Stimulated activated CD8-positive, alpha-beta memory T cell treated with anti-CD3 and anti-CD28 coated beads, Interleukin-15, amount 100 ng/mL, for 1 hour (primary cell): ENCODE data around the gene PAPPA.

Source experiments
- DNase-seq: peaks from one replicate; pipeline ENCODE4 v3.0.0-alpha.2; 2020; ENCODE audit warnings: low read depth

Gene PAPPA

DNA sequence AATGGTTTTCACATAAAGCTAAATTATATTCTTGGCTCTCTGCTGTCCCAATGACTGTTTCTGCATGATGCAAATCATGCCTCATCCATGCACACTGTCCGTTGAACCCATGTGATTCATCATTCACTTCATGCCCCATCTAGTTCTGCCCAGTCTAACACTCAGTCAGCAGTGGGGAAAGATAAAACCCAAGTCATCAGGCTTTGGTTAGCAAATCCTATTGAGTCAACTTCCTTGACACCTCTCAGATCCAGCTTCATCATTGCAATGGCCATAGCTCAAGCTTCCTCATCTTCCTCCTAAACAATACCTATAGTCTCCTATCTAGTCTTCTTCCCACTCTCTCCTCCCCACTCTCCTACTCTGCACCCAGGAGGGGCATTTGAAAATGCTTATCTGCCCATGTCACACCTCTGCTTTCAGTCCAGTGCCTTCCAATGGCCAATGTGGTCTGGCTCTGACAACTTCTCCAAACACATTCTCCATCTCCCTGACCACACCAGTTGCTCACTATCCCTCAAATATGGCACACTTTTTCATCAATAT, 267.5 kb downstream of the PAPPA start:
- no peak for DNase-seq

DNA sequence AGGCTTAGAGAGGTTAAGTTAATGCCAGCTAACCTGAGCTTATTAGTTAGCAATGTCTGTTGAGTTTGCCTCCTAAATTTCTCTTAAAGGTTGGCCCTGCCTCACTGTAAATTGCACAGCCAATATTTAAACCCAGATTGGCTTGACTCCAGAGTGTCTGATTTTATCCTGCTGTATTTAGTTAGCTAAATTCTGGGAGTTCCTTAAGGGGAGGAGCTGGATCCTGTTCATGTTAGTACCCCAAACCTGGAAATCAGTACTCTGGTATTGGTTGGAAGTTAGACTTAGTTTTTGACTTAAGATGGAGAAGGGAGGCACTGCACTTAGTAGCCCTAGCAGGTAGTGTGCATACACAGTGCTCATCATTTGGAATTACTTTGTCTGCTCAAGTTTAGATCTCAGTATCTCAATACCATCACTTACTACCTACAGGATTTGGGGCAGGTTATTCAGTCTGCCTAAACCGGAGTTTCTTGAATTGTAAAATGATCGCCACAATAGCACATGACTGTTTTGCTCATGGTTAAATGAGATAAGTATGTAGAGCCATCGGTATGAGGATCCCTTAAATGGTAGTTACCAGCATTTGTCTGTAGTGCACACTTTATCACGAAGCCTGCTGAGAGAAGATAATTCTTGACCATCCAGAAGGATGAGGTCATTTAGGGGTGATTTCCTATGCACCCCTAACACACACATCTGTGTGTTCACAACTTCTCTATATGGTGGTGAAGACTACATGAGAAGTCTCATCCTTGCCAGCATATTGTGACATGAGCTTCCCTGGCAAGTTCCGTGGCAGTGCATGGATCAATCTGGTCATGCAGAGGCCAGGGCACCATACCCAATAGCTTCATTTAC, 268.8 kb downstream of the PAPPA start:
- no peak for DNase-seq

DNA sequence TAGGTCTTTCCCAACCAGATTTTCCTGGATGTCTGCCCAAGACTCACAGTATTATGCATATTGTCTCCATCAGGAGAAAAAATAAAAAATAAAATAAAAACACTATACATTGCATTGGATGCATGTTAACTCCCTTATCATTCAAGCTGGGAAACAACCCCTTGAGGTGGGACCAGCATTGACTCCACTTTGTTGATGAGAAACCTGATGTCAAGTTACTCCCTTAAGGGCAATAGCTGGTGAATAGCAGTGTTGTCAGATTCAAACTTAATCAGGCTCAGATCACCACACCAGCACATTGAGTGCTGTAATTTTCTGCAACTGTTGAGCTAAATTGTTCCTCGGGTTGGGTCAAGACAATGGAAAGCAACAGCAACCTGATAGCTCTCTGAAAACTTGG, 269.6 kb downstream of the PAPPA start:
- no peak for DNase-seq

DNA sequence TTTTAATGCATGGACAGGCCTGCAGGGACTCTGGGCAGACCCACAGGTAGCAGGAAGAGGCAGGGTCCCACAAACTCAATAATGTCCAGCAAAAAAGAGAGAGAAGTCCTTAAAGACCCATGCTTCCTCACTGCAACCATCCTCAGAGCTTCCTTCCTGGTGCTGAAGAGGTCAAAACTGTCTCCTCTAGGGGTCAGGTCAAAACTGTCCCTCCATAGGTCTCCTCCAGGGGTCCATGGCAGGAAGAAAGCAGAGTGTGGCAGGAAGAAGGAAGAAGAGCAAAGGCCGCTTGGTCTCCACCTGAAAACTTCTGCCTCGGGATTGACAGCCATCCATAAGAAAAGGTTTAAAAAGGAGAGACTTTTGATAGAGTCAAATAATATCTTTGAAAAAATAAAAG, 271.7 kb downstream of the PAPPA start:
- no peak for DNase-seq

DNA sequence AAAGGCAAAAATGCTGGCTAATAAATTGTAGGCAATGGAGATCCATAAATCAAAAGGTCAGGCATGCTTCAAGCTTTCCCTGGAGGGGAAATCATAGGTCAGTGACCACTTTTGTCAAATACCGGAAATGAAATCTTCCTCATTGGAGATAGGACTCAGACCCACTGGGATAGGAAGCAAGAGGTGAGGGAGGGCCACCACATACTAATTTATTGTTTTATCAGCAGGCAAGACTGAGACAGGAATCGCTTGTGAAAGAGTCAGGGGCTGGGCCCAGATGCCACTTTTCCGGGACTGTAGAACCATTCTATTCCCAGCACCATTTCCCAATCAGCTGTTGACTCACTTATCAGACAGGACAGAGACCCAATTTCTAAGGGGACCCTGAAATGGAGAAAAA, 277.3 kb downstream of the PAPPA start:
- DNase-seq: no peak

DNA sequence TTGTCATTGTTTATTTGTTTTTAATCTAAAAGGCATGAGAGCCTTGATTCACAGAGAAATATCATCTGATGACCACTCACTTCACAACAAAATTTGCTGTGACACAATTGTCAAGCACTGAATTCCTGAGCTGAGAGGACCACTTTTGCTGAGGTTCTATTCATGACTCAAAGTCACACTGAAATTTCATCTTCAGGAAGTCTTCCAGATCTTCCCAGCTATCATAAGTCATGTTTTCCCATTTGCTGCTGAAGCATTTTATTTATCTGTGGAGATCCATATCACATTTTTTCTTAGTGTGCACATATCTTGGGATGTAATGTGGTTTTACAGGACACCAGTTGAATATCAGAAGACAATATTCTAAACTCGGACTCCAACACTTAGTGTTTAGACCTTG, 278.5 kb downstream of the PAPPA start:
- no peak for DNase-seq

DNA sequence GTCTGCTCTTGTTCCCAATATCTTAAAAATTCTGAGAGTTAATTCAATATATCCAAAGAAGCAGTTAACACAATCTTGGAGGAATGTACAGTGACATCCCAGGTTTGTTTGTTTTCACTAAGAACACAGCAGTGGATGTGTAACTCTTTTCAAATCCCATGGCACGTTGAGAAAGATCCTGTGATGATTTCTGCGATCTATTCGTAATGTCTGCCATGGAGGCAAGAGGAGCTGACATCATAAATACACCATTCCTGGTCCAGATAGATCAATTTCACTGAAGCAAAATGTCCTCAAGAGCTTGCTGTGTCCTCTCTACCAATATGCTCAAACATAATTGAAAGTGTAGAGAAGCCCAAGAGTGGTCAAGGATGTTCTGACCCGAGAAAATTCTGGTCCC, 280.7 kb downstream of the PAPPA start:
- no peak for DNase-seq

DNA sequence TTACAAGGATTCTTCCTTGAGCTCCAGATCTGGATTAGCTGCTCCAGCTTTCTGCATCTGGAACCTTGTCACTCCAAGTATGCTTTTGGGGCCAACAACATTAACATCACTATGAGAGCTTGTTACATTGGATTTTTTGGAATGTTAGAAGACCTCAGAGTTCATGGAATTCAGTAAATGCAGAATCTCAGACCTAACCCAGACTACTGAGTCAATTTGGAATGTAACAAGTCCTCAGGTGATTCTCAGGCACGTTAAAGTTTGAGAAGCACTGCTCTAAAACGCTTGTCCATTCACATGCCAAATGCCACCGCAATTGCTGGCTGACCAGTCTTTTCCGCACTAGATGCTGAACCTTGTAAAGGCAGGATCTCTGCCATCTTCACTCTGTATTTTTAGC, 282.1 kb downstream of the PAPPA start:
- no peak for DNase-seq

DNA sequence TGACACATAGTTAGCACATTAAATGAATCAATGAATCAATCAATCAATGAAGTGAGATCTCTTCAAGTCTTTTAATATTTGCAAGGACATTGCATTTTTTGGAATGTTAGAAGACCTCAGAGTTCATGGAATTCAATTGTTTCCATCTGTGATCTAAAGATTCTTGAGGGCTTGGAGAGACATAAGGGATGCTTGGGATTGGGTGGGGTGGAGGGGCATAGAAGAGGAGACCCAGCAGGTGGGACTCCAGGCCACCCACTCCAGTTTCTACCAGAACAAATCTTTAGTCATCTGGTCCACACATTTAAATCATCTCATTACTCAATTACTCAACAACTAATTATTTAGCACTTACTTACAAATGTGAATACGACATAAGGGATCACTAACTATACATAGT, 282.5 kb downstream of the PAPPA start:
- no peak for DNase-seq

DNA sequence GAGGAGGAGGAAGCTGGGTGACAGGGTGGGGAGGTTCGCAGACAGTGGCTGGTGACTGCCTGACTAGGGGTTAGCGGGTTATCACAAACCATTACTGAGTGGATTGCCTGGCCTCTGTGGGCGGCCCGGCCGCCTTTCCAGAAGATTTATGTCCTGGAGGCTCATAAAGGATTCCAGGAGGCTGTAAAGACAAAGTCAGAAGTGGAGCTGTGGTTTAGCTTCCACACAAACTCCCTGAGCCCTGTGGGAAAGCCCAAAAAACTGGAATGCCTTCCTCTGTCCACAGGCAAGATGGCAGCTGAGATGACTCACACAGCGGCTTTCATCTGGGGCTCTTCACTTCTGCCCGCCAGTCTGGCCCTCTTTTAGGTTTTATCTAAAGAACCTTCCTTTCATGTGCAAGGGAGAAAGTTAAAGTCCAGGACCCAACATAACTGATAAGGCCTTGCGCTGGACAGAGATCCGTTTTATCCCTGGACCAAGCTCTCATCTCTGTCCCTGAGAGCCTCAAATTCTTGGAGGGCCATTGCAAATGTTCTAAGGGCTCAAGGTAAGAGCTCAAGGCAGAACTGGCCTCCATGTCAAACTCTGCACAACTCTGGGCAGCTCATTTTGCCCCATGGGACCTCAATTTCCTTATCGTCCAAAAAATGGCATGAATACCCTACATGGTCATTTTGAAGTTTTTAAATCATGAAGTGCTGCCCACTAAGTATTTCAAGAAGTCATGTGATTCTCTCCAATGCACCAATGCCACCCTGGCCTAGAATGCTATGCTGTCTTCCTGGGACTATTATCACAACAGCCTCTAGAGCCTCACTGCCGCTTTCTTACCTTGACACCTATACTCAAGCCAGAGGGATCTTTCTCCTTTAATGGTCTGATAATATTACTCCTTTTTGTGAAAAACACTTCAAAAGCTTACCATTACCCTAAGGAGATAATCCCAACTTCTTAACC, 284.1 kb downstream of the PAPPA start:
- no peak for DNase-seq

DNA sequence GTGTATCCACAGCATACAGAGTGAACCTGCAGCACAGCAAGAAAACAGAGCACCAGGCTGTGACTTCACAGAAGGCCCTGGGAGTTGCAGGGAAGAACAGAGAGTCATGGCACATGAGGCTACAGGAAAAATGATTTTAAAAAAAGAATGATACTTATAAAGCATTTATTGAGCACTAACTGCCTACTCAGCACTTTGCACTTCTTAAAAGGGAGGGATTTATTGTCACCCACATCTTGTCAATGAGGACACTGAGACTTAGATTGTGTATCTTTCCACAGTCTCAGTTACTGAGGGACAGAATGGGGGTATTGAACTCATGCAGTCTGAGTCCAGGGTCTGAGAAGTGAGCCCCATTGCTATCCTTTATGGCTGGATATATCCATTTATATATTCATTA, 288.9 kb downstream of the PAPPA start:
- DNase-seq: no peak

DNA sequence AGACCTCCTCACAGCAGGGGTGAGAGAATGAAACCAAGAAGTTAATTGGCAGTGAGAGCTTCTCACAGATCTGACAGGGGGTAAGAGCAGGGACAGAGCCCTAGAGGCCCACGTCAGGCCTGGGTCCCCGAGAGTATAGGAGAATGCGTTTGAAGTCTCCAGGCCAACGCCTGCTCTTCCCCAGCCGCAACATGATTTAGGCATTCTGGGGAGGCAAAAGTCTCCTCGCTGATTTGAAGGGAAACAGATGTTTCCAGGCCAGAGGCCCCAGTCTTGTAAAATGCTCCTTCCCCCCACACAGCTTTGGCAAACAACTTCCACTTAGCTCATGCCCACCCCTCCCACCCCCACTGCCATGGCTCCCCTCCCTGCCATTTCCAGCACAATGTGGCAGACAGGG, 294.3 kb downstream of the PAPPA start:
- DNase-seq: no peak

DNA sequence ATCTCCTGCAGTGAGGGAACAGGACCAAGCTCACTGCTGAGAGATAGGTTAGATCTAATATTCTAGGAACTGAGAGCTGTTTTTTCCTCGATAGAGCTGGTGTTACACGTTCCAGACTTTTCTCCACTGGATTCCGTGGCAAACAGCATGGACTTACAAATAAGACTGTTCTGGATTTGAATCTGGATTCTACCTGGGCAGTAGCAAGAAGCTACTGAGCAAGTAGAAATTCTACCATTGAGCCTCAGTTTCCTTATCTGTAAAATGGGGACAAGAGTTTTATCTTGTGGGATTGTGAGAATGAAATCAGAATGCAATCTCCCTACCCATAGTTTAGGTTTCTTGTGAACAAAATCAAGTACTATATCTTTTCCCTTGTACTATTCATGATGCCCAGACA, 294.8 kb downstream of the PAPPA start:
- no peak for DNase-seq

DNA sequence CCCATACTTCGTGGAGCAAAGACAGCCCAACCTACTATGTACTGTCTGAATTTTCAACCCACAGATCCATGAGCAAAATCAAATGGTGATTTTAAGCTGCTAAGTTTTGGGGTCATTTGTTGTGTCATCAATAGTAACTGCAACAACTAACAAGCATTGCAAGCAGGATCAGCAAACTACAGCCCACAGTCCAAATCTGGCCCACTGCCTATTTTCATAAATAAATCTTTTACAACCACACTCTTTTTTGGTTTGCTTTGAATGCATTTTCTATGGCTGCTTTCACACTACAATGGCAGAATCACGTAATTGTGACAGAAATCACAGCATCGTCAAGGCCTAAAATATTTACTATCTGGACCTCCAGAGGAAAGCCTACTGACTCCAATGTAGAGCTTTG, 296.4 kb downstream of the PAPPA start:
- DNase-seq: no peak

DNA sequence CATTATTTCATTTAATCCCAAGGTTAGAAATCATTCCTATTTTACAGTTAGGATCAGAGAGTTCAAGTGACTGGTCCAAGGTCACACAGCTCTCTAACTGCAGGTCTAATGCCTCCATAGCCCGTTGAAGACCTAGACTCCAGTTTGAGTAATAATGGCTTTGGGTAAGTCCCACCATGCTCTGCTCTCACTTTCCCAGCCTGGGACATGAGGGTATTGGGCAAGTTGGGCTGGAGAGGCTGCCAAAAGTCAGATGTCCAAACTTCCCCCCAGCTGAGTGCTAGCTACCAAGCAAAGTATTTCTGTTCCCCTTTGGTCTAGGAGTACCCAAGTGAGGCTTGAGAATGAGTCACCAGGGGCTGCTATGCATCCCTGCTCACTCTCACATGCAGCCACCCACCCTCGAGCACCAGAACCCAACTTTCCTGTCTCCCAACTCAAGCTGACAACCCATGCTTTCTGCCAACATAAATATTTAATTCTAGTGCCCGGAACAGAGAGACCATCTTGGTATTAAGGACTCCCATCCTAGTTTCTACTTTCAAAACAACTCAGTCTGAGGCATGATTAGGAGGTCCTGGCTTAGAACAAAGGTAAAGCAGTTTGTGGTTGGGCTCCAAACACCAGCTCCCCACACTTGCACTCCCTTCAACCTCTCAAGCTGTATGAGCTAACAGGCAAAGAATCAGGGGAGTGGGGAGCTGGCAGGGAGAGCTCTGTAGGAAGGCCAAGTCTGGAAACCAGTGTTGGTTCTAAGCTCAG, 297.0 kb downstream of the PAPPA start:
- DNase-seq: no peak

DNA sequence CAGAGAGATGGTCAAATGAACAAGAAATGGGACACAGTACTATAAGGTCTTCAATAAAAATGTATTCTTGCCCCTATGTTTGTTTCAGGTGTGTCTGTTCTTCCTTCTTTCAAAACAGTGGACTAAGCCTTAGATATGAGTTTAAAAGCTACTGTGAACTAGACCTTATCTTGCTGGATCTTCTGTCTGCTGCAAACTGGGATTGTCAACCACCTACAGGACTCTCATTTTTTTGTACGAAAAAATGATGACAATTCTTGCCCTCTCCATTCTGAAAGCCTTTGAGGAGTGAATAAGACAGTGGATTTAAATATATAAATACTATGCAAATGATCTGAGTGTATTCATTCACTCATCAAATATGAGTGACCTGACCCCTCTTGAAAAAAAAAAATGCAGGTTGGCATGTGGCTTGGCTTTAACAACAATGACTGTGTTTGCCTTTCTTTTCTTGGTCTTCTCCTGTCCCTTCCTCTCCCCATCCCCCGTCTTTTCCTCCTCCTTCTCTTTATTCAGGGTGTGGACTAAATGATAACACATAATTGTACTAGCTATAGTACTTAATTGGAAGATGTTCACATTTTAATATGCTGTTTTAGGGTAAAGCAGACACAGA, 298.0 kb downstream of the PAPPA start:
- DNase-seq: no peak
